MM.1S (cell line): ENCODE data around the gene BTBD16.

Experiments
- DNase-seq: peaks from one replicate; pipeline ENCODE4 v3.0.0-alpha.2; 2015
- H2AFZ ChIP-seq: fragments of 300-600 bp; sonication (generic); 2 replicates; pipeline ENCODE4 v1.6.0; 2016; ENCODE audit warnings: antibody characterized with exemption, low read length
- H3F3A ChIP-seq: fragments of 300-600 bp; sonication (generic); 2 replicates; pipeline ENCODE4 v1.6.1; 2016; ENCODE audit warnings: mild to moderate bottlenecking, antibody characterized with exemption, low read length, moderate library complexity, mixed read lengths; ENCODE audit not compliant: insufficient read depth
- H3K27ac ChIP-seq: fragments of 300-600 bp; sonication (generic); 2 replicates; pipeline ENCODE4 v1.5.1; 2016; ENCODE audit warnings: mild to moderate bottlenecking, low read length
- H3K27me3 ChIP-seq: fragments of 300-600 bp; sonication (generic); replicated peaks from 2 replicates; pipeline ENCODE4 v1.6.0; 2016; ENCODE audit warnings: low read length; ENCODE audit not compliant: insufficient read depth
- H3K36me3 ChIP-seq: fragments of 300-600 bp; sonication (generic); replicated peaks from 2 replicates; pipeline ENCODE4 v1.6.1; 2016; ENCODE audit warnings: mild to moderate bottlenecking, low read length, mixed read lengths; ENCODE audit not compliant: insufficient read depth
- H3K4me1 ChIP-seq: fragments of 300-600 bp; sonication (generic); 2 replicates; pipeline ENCODE4 v1.6.1; 2016; ENCODE audit warnings: low read length, mixed read lengths
- H3K4me2 ChIP-seq: fragments of 300-600 bp; sonication (generic); 2 replicates; pipeline ENCODE4 v1.6.0; 2016; ENCODE audit warnings: low read depth, low read length
- H3K4me3 ChIP-seq: fragments of 300-600 bp; sonication (generic); 2 replicates; pipeline ENCODE4 v1.5.1; 2016; ENCODE audit warnings: low read length, mixed read lengths
- H3K79me2 ChIP-seq: fragments of 300-600 bp; sonication (generic); 2 replicates; pipeline ENCODE4 v1.6.1; 2016; ENCODE audit warnings: mixed run types, low read length, mixed read lengths
- H3K9ac ChIP-seq: fragments of 300-600 bp; sonication (generic); 2 replicates; pipeline ENCODE4 v1.6.1; 2016; ENCODE audit warnings: low read length, mixed read lengths
- H3K9me2 ChIP-seq: fragments of 300-600 bp; sonication (generic); replicated peaks from 2 replicates; pipeline ENCODE4 v1.6.1; 2016; ENCODE audit warnings: mild to moderate bottlenecking, low read length, mixed read lengths; ENCODE audit not compliant: insufficient read depth
- H3K9me3 ChIP-seq: fragments of 300-600 bp; sonication (generic); replicated peaks from 2 replicates; pipeline ENCODE4 v1.6.1; 2016; ENCODE audit warnings: mild to moderate bottlenecking, low read length, mixed read lengths; ENCODE audit not compliant: insufficient read depth
- H4K20me1 ChIP-seq: fragments of 300-600 bp; sonication (generic); 2 replicates; pipeline ENCODE4 v1.6.1; 2016; ENCODE audit warnings: mild to moderate bottlenecking, low read length, moderate library complexity, mixed read lengths; ENCODE audit not compliant: insufficient read depth
- EZH2 ChIP-seq: fragments of 300-600 bp; sonication (generic); optimal IDR thresholded peaks from 2 replicates; pipeline ENCODE3; 2017; ENCODE audit warnings: low read depth, mild to moderate bottlenecking, antibody characterized with exemption, low read length, mixed read lengths
- EZH2phosphoT487 ChIP-seq: fragments of 300-600 bp; sonication (generic); IDR thresholded peaks from 2 replicates; pipeline ENCODE4 v1.6.1; 2018; ENCODE audit warnings: antibody characterized with exemption, low read length
- TF ChIP-seq, protein P1 (sequence below): fragments of 300-600 bp; sonication (generic); IDR thresholded peaks from 2 replicates; pipeline ENCODE4 v1.5.1; 2016; ENCODE audit warnings: antibody characterized with exemption, low read length, mixed read lengths

The BTBD16 gene

DNA sequence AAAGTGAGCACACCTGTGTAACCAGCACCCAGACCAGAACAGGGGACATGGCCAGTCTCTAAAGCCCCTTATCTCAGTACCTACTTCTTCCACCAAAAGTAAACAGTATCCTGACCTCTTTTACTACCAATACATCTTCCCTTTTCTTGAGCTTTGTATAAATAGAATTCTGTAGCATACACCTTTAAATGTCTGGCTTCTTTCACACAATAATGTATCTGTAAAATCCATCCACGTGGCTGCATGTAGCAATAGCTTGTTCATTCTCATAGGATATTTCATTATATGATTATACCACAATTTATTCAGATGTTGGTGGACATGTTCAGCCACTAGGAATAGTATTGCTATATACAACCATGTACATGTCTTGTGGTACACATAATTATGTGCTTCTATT lies 40.6 kb downstream of the BTBD16 start:
- Histone ChIP-seq H3K4me3 (no peak overlapping the region), H4K20me1 (no peaks in the 10 kb centered on the region), H3K27ac (no peak overlapping the region), H3K27me3 (no peaks in the 10 kb centered on the region), H3K9ac (no peak overlapping the region), H3F3A (no peaks in the 10 kb centered on the region), H3K9me3 (no peaks in the 10 kb centered on the region), H3K4me2 (no peak overlapping the region), H3K9me2 (no peaks in the 10 kb centered on the region), H3K36me3 (no peaks in the 10 kb centered on the region), H3K79me2 (no peaks in the 10 kb centered on the region), H2AFZ (no peak overlapping the region), H3K4me1 (no peaks in the 10 kb centered on the region)
- TF ChIP-seq EZH2: no peak
- no peak for TF ChIP-seq EZH2phosphoT487
- TF ChIP-seq, protein P1, sequence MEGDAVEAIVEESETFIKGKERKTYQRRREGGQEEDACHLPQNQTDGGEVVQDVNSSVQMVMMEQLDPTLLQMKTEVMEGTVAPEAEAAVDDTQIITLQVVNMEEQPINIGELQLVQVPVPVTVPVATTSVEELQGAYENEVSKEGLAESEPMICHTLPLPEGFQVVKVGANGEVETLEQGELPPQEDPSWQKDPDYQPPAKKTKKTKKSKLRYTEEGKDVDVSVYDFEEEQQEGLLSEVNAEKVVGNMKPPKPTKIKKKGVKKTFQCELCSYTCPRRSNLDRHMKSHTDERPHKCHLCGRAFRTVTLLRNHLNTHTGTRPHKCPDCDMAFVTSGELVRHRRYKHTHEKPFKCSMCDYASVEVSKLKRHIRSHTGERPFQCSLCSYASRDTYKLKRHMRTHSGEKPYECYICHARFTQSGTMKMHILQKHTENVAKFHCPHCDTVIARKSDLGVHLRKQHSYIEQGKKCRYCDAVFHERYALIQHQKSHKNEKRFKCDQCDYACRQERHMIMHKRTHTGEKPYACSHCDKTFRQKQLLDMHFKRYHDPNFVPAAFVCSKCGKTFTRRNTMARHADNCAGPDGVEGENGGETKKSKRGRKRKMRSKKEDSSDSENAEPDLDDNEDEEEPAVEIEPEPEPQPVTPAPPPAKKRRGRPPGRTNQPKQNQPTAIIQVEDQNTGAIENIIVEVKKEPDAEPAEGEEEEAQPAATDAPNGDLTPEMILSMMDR: no peak
- no peak for DNase-seq

DNA sequence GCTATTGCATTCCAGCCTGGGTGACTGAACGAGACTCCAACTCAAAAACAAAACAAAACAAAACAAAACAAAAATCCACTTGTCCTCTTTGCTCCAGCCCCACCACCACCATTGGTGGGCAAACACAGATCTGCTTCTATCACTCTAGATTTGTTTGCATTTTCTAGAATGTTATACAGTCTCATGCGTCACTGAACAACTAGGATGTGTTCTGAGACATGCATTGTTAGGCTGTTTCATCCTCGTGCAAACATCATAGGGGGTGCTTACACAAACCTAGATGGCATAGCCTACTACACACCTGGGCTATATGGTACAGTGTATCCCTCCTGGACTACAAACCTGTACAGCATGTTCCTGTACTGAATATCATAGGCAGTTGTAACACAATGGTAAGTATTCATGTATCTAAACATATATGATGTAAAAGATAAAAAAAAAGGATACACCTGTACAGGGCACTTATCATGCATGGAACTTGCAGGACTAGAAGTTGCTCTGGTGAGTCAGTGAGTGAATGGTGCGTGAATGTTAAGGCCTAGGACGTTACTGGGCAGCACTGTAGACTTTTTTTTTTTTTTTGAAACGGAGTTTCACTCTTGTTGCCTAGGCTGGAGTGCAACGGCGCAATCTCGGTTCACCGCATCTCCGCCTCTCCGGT lies 45.3 kb downstream of the BTBD16 start:
- Histone ChIP-seq H3K36me3 (no peaks in the 10 kb centered on the region), H4K20me1 (no peaks in the 10 kb centered on the region), H3K79me2 (no peaks in the 10 kb centered on the region), H3K27ac (no peak overlapping the region), H3F3A (no peaks in the 10 kb centered on the region), H3K4me2 (no peak overlapping the region), H3K4me1 (no peaks in the 10 kb centered on the region), H3K4me3 (no peak overlapping the region), H3K9me2 (no peaks in the 10 kb centered on the region), H3K27me3 (0 out of 2 replicates have a peak, but pooled peaks cover 5% of the 10 kb centered on the region), H2AFZ (no peak overlapping the region), H3K9me3 (no peaks in the 10 kb centered on the region), H3K9ac (no peak overlapping the region)
- DNase-seq: no peak
- TF ChIP-seq, protein P1: no peak
- TF ChIP-seq EZH2phosphoT487 (no peak), EZH2 (no peak)

DNA sequence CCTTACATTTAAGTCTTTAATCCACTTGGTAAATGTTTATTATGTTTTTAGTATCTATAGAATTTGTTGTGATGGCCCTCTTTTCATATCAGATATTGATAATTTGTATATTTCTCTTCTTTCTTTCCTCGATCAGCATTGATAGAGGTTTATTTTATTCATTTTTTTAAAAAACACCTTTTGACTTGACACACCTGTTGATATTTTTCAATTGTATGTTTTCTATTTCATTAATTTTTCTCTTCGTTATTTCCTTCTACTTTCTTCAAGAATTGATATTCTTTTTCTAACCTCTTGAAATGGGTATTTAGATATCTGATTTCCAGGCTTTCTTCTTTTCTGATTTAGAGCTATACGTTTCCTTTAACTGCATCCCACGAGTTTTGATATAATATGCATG lies 50.9 kb downstream of the BTBD16 start:
- no peak overlapping the region for H2AFZ ChIP-seq
- no peaks in the 10 kb centered on the region for H3K36me3 ChIP-seq
- H3F3A ChIP-seq: no peaks in the 10 kb centered on the region
- no peaks in the 10 kb centered on the region for H3K9me3 ChIP-seq
- H3K4me1 ChIP-seq: no peaks in the 10 kb centered on the region
- no peak overlapping the region for H3K27ac ChIP-seq
- no peak overlapping the region for H3K9ac ChIP-seq
- H3K79me2 ChIP-seq: no peaks in the 10 kb centered on the region
- no peaks in the 10 kb centered on the region for H4K20me1 ChIP-seq
- no peak for DNase-seq
- H3K4me3 ChIP-seq: no peak overlapping the region
- TF ChIP-seq, protein P1: no peak
- TF ChIP-seq EZH2phosphoT487 (no peak), EZH2 (no peak)
- no peaks in the 10 kb centered on the region for H3K9me2 ChIP-seq
- no peak overlapping the region for H3K4me2 ChIP-seq
- H3K27me3 ChIP-seq: 0 out of 2 replicates have a peak, but pooled peaks cover 5% of the 10 kb centered on the region
